ENCODE data around the gene PLEKHA6. TPM values are rescaled to one million over a fixed set of nuclear protein-coding genes. Genes with fewer than 3 reads are reported as not detected.

PLEKHA6 gene
- total and polyA plus RNA-seq, 2 of the 8 experiments (the other 6 are each of a cell fraction or from before 2014, with no cell fraction given): 4.8 to 20.2 TPM

DNA sequence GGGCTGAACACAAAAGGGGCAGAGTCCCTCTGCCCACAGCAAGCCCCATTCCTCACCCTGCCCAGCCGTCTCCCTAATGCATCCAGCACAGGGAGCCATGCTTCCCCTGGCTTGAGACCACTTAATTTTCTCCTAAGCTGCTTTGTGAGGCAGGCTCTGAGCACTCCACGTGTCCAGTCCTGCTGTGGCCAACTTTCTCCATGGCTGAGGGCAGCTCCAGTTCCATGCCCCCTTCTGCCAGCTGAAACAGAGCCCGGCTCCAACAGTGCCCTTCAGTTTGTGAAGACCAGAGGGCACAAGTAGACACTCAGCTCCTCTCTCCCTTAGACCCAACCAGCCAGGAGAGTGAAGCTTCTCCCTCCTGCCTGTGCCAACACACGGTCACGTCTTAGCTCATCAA, 33.8 kb downstream of the PLEKHA6 start (continued):
- TF ChIP-seq KDM4A (IDR thresholded peaks at IDR 0.05; ENCODE audit: low read depth, low read length, severe bottlenecking): no peak
- TF ChIP-seq CEBPB (IDR thresholded peaks at IDR 0.05; ENCODE audit: low read depth, low read length): no peak
- no peak for TF ChIP-seq YY1 (IDR thresholded peaks at IDR 0.05; ENCODE audit: low read depth, low read length)
- TF ChIP-seq, protein P1, sequence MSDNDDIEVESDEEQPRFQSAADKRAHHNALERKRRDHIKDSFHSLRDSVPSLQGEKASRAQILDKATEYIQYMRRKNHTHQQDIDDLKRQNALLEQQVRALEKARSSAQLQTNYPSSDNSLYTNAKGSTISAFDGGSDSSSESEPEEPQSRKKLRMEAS (IDR thresholded peaks at IDR 0.05): no peak
- TF ChIP-seq CBX8 (IDR thresholded peaks at IDR 0.05; ENCODE audit: borderline replicate concordance, low read depth, low read length): no peak
- TF ChIP-seq TCF12 (IDR thresholded peaks at IDR 0.05; ENCODE audit: low read depth, low read length): no peak
- TF ChIP-seq CBX5 (IDR thresholded peaks at IDR 0.05; ENCODE audit: low read depth, low read length): no peak
- no peak for TF ChIP-seq POU5F1 (IDR thresholded peaks at IDR 0.05; ENCODE audit: low read depth, low read length)
